HepG2 (cell line): ENCODE results near the gene EGLN1. TPM values are rescaled to one million over a fixed set of nuclear protein-coding genes. Genes with fewer than 3 reads are reported as not detected.
A peak's percentile ranks its signal among the peaks of the same experiment; 100 is the strongest.

Source experiments
- CREB1 ChIP-seq, 2 experiments: fragments of 450-650 bp in 1 of 2; IDR thresholded peaks; 2 replicates each; pipeline ENCODE4 v1.6.1; 2016 to 2017; ENCODE audit warnings: control low read depth in 1 of 2, mild to moderate bottlenecking in 1 of 2, missing compliant biosample characterization in 1 of 2, missing genetic modification characterization in 1 of 2
- POGK ChIP-seq: sonication (generic); formaldehyde crosslinking; conservative IDR thresholded peaks from 2 replicates; pipeline ENCODE4 v1.8.0; 2022; ENCODE audit warnings: mild to moderate bottlenecking, moderate library complexity, missing genetic modification reagents
- RARA ChIP-seq: IDR thresholded peaks from 2 replicates; pipeline ENCODE4 v1.6.1; 2016; ENCODE audit warnings: missing genetic modification reagents, missing compliant biosample characterization
- SNAPC4 ChIP-seq: sonication (generic); formaldehyde crosslinking; IDR thresholded peaks from 2 replicates; pipeline ENCODE4 v1.4.0; 2020; ENCODE audit warnings: mild to moderate bottlenecking, missing genetic modification reagents
- SP140L ChIP-seq: sonication (generic); formaldehyde crosslinking; IDR thresholded peaks from 2 replicates; pipeline ENCODE4 v1.4.0; 2020; ENCODE audit warnings: missing genetic modification reagents, borderline replicate concordance
- ZFP82 ChIP-seq: sonication (generic); formaldehyde crosslinking; IDR thresholded peaks from 2 replicates; pipeline ENCODE4 v1.5.1; 2020; ENCODE audit warnings: mild to moderate bottlenecking, missing genetic modification reagents, borderline replicate concordance
- ZNF292 ChIP-seq: sonication (generic); formaldehyde crosslinking; IDR thresholded peaks from 2 replicates; pipeline ENCODE4 v1.8.1; 2022; ENCODE audit warnings: mild to moderate bottlenecking, low read depth, missing genetic modification reagents, borderline replicate concordance
- ZNF335 ChIP-seq: sonication (generic); formaldehyde crosslinking; IDR thresholded peaks from 2 replicates; pipeline ENCODE4 v1.4.0; 2020; ENCODE audit warnings: missing genetic modification reagents
- ZNF343 ChIP-seq: sonication (generic); formaldehyde crosslinking; IDR thresholded peaks from 2 replicates; pipeline ENCODE4 v1.4.0; 2020; ENCODE audit warnings: mild to moderate bottlenecking, missing genetic modification reagents
- ZNF451 ChIP-seq: sonication (generic); formaldehyde crosslinking; IDR thresholded peaks from 2 replicates; pipeline ENCODE4 v1.5.0; 2020; ENCODE audit warnings: mild to moderate bottlenecking, missing genetic modification reagents
- ZNF619 ChIP-seq: sonication (generic); formaldehyde crosslinking; IDR thresholded peaks from 2 replicates; pipeline ENCODE4 v1.4.0; 2020; ENCODE audit warnings: mild to moderate bottlenecking, missing genetic modification reagents
- ZNF687 ChIP-seq: sonication (generic); formaldehyde crosslinking; IDR thresholded peaks from 2 replicates; pipeline ENCODE4 v1.5.1; 2020; ENCODE audit warnings: mild to moderate bottlenecking, missing genetic modification reagents, moderate library complexity
- polyA plus RNA-seq, 8 experiments: library from polyadenylated mRNA; depleted of rRNA in 3 of 8; stranded (reverse) in 7 of 8; unstranded in 1 of 8; fragments of >200 nt; fragmentation: Illumina TruSeq in 4 of 8; extraction: Trizol in 4 of 8; gene quantifications; 2 replicates each; pipeline versions ENCODE4 v1.2.1 to v1.2.3, GENCODE V29; 2011 to 2016; ENCODE audit warnings: low read depth in 4 of 8, missing spikeins in 1 of 8, mixed read lengths in 1 of 8; ENCODE audit not compliant: insufficient read depth in 1 of 8
- total RNA-seq, 5 experiments: library from RNA; depleted of rRNA; stranded (reverse); fragments of >200 nt; fragmentation: Illumina TruSeq; extraction: Trizol; gene quantifications; 2 replicates each; pipeline ENCODE4 v1.2.3, GENCODE V29; 2016; ENCODE audit warnings: low read depth in 1 of 5

EGLN1 gene
- total and polyA plus RNA-seq, 2 of the 13 experiments (the other 11 are each of a cell fraction or from before 2014, with no cell fraction given): 34.4 to 44.1 TPM

- peak; percentile 83; the same call in 1 of the 2 replicates for TF ChIP-seq ZNF687 (CRISPR knock-in tag)
- TF ChIP-seq SNAPC4: peak; percentile 61; the same call in 1 of the 2 replicates
- TF ChIP-seq ZFP82 (CRISPR knock-in tag): no peak
- TF ChIP-seq ZNF335: peak; percentile 84
- TF ChIP-seq ZNF451: peak; percentile 66; the same call in 1 of the 2 replicates
- TF ChIP-seq SP140L (CRISPR knock-in tag): no peak
- peak; percentile 71; the same call in 1 of the 2 replicates for TF ChIP-seq ZNF292 (CRISPR knock-in tag)
- TF ChIP-seq ZNF343 (CRISPR knock-in tag): 0 out of 2 replicates have a peak, but pooled peaks have one; percentile 20
- no peak; the same call in 1 of the 2 replicates for TF ChIP-seq POGK (CRISPR knock-in tag)
- TF ChIP-seq RARA (CRISPR knock-in tag): 0 out of 2 replicates have a peak, but pooled peaks have one; percentile 6
- TF ChIP-seq ZNF619 (CRISPR knock-in tag): peak; percentile 85; the same call in 1 of the 2 replicates
- peak; percentile 75 for TF ChIP-seq CREB1 (IDR thresholded peaks at IDR 0.05)
- peak; percentile 93 for TF ChIP-seq CREB1 (CRISPR knock-in tag; IDR thresholded peaks at IDR 0.05)
Measured at GRCh38 chr1:231337472-231338269, 84.4 kb downstream of the EGLN1 start, which contains the start of gene EXOC8 (continued).
